Myocyte (in vitro differentiated cells): ENCODE measurements around the gene PRKCZ. TPM values are rescaled to one million over a fixed set of nuclear protein-coding genes. Genes with fewer than 3 reads are reported as not detected.
A peak's percentile ranks its signal among the peaks of the same experiment; 100 is the strongest.

Experiments
- DNase-seq: peaks from one replicate; pipeline ENCODE4 v3.0.0-alpha.2; 2012; ENCODE audit warnings: low read depth
- total RNA-seq: library from RNA; depleted of rRNA; stranded (reverse); fragments of >200 nt; gene quantifications from 2 replicates; pipeline ENCODE4 v1.2.3, GENCODE V29; 2014

PRKCZ gene
- total RNA-seq, 1 donor from 2014 or later = 0.27 TPM

GRCh38 chr1:2192031-2192995 is 142.1 kb downstream of the PRKCZ start:
- peak; percentile 42 for DNase-seq

- DNase-seq = no peak
Measured at GRCh38 chr1:2193514-2194281, 143.5 kb downstream of the PRKCZ start.

GRCh38 chr1:2194319-2194897 is 144.2 kb downstream of the PRKCZ start, which contains the start of gene FAAP20:
FAAP20 (minus strand) TSS chr1:2194772; CDS start chr1:2194749, 23 bp downstream.
- DNase-seq = no peak

GRCh38 chr1:2194898-2195673 is 144.9 kb downstream of the PRKCZ start:
- peak; percentile 88 for DNase-seq

- no peak for DNase-seq
Measured at GRCh38 chr1:2195785-2196184, 145.6 kb downstream of the PRKCZ start.

- no peak for DNase-seq
Measured at GRCh38 chr1:2196901-2197638, 146.9 kb downstream of the PRKCZ start.

- DNase-seq = no peak
Measured at GRCh38 chr1:2197707-2198165, 147.5 kb downstream of the PRKCZ start.

GRCh38 chr1:2198571-2198970 is 148.4 kb downstream of the PRKCZ start:
- peak; percentile 26 for DNase-seq

GRCh38 chr1:2199042-2199810 is 149.0 kb downstream of the PRKCZ start:
- peak; percentile 93 for DNase-seq

- no peak for DNase-seq
Measured at GRCh38 chr1:2200308-2200943, 150.2 kb downstream of the PRKCZ start.

- no peak for DNase-seq
Measured at GRCh38 chr1:2201062-2201461, 150.9 kb downstream of the PRKCZ start.

GRCh38 chr1:2202008-2202575 is 151.9 kb downstream of the PRKCZ start:
- no peak for DNase-seq

GRCh38 chr1:2202843-2203601 is 152.8 kb downstream of the PRKCZ start:
- no peak for DNase-seq

GRCh38 chr1:2203671-2204414 is 153.6 kb downstream of the PRKCZ start:
- DNase-seq = no peak

- peak; percentile 62 for DNase-seq
Measured at GRCh38 chr1:2204415-2205190, 154.4 kb downstream of the PRKCZ start.
